Gastroesophageal sphincter (tissue), 3 donors: ENCODE data around the gene VPS4B.

ENCODE experiments used
- EP300 ChIP-seq: sonication (generic); formaldehyde crosslinking; IDR thresholded peaks from one replicate; pipeline ENCODE4 v1.6.1; 2017; ENCODE audit warnings: antibody characterized with exemption, mild to moderate bottlenecking
- POLR2A ChIP-seq, 2 donors: fragments of 450-650 bp; IDR thresholded peaks; one replicate each; pipeline ENCODE4 v1.6.1; 2017; ENCODE audit warnings: antibody characterized with exemption in 2 of 2, mild to moderate bottlenecking in 2 of 2, moderate library complexity in 1 of 2
- POLR2AphosphoS5 ChIP-seq: sonication (generic); formaldehyde crosslinking; IDR thresholded peaks from one replicate; pipeline ENCODE4 v1.6.1; 2017; ENCODE audit warnings: antibody characterized with exemption
- TF ChIP-seq, protein P1 (sequence below), 4 experiments: fragments of 200-600 bp in 2 of 4; fragments of 450-650 bp in 2 of 4; sonication (generic) in 1 of 4; IDR thresholded peaks; one replicate each; pipeline ENCODE4 v1.5.1; 2017 to 2019; ENCODE audit warnings: antibody characterized with exemption in 4 of 4, mild to moderate bottlenecking in 2 of 4, moderate library complexity in 2 of 4

DNA sequence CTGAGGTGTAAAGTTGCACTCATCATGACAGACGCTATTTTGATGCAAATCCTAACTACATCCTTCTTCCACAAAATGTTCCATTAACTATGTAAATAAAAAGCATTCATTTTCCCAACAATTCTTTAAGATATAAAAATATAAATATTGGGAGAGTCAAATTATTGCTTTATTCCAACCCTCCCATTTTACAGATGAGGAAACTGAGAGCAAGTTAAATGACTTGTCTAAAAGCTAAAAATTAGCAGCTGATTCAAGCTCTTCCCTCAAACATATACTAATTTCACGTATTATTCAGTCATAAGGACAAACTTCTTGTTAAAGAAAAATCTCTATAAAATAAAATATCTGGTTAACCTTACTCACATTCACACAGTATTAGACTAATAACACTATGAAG, 72.0 kb downstream of the VPS4B start:
- TF ChIP-seq, protein P1, sequence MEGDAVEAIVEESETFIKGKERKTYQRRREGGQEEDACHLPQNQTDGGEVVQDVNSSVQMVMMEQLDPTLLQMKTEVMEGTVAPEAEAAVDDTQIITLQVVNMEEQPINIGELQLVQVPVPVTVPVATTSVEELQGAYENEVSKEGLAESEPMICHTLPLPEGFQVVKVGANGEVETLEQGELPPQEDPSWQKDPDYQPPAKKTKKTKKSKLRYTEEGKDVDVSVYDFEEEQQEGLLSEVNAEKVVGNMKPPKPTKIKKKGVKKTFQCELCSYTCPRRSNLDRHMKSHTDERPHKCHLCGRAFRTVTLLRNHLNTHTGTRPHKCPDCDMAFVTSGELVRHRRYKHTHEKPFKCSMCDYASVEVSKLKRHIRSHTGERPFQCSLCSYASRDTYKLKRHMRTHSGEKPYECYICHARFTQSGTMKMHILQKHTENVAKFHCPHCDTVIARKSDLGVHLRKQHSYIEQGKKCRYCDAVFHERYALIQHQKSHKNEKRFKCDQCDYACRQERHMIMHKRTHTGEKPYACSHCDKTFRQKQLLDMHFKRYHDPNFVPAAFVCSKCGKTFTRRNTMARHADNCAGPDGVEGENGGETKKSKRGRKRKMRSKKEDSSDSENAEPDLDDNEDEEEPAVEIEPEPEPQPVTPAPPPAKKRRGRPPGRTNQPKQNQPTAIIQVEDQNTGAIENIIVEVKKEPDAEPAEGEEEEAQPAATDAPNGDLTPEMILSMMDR (IDR thresholded peaks at IDR 0.05) = no peak
- TF ChIP-seq POLR2AphosphoS5 (no peak), EP300 (no peak), POLR2A (IDR thresholded peaks at IDR 0.05) (no peak)
